AG10803 (cell line): Measurements from ENCODE around the gene ZNF552.
"Not testable (repeated sequence)": the region's sequence is repeated elsewhere in the genome, so short reads cannot be mapped to it uniquely, and the experiment has no call there.

ENCODE experiments used
- DNase-seq: peaks from one replicate; pipeline ENCODE4 v3.0.0; 2010; ENCODE audit warnings: low read depth
- H3K4me3 ChIP-seq: 2 replicates; pipeline ENCODE4 v1.5.1; 2011; ENCODE audit warnings: mild to moderate bottlenecking, low read length, control low read depth
- CTCF ChIP-seq: conservative IDR thresholded peaks from 2 replicates; pipeline ENCODE4 v1.5.1; 2011; ENCODE audit warnings: mild to moderate bottlenecking, low read length, control low read depth, inconsistent platforms

The ZNF552 gene

GRCh38 chr19:57830071-57830602 is 15.4 kb upstream of the ZNF552 start, which contains the start of gene ZNF587B:
Gene ZNF587B, plus strand, starts transcription at chr19:57830299. Its CDS starts 230 bp downstream, at chr19:57830529.
- TF ChIP-seq CTCF = peak; percentile 20
- DNase-seq = no peak
- H3K4me3 ChIP-seq = peak within 1 kb of the TSS; percentile 40

GRCh38 chr19:57829316-57829715 is 14.6 kb upstream of the ZNF552 start:
- no peak overlapping the region for H3K4me3 ChIP-seq
- DNase-seq = no peak
- TF ChIP-seq CTCF = no peak

GRCh38 chr19:57825511-57825910 is 10.8 kb upstream of the ZNF552 start:
- no peak for DNase-seq
- no peak overlapping the region for H3K4me3 ChIP-seq
- TF ChIP-seq CTCF = no peak

- not testable (repeated sequence) for DNase-seq, H3K4me3 ChIP-seq
Observed at GRCh38 chr19:57823608-57824007, 8.9 kb upstream of the ZNF552 start.

GRCh38 chr19:57823155-57823554 is 8.4 kb upstream of the ZNF552 start:
- not testable (repeated sequence) for H3K4me3 ChIP-seq, DNase-seq

GRCh38 chr19:57821501-57821900 is 6.8 kb upstream of the ZNF552 start:
- DNase-seq, H3K4me3 ChIP-seq: not testable (repeated sequence)

- DNase-seq = not testable (repeated sequence)
- H3K4me3 ChIP-seq = peak overlapping the region; percentile 98; the same call in 1 of the 2 replicates
Observed at GRCh38 chr19:57821095-57821494, 6.4 kb upstream of the ZNF552 start.

GRCh38 chr19:57820599-57820998 is 5.9 kb upstream of the ZNF552 start:
- H3K4me3 ChIP-seq = peak overlapping the region; percentile 98
- TF ChIP-seq CTCF = no peak
- no peak for DNase-seq

GRCh38 chr19:57819475-57820148 is 4.9 kb upstream of the ZNF552 start:
- peak; percentile 26 for TF ChIP-seq CTCF
- H3K4me3 ChIP-seq = peak overlapping the region; percentile 98
- peak; percentile 92 for DNase-seq
